ENCODE measurements around the gene ATXN1.
"Not testable (repeated sequence)": the region's sequence is repeated elsewhere in the genome, so short reads cannot be mapped to it uniquely, and the experiment has no call there.

The ATXN1 gene

DNA sequence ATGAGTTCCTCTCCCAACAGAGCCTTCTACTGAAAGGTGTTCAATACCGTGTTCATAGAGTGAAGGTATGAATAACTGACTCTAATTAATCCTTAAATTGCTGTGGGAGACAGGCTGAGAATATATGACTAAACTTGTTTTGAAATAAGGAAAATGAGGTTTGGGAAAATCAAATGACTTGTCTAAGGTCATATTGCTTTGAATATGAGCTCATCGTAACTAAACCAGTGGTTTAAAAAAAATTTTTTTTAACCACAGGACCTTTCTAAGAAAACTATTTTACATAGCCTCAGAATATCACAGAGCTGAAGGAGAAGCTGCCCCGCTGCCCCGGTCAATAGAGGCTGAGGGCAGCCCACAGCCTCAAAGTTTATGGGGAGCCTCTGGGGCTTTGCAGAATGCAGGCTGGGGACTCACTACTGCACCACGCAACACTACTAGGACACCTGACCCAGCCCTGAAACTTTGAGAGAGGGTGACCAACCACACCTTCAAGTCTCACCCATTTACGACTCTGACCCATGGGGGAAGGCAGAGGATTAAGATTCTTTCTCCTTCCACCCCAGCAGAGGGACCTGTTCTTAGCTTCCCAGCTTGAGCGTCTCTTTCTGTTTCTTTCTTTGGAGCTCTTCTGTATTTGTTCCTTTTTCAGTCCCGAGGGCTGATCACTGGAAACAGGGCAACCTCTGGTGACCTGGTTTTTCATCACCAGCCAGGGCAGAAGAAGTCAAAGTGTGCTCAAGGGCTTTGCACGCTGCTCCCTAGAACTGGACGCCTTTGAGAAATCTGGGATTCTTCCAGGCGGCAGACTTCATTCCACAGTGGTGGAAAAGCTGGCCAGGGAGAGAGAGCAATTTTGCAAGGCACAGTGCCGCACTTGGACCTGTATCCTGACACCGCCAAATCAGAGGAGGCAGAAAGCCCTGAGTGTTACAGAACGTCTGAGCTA lies 220.2 kb downstream of the ATXN1 start:
- TF ChIP-seq, protein P1, sequence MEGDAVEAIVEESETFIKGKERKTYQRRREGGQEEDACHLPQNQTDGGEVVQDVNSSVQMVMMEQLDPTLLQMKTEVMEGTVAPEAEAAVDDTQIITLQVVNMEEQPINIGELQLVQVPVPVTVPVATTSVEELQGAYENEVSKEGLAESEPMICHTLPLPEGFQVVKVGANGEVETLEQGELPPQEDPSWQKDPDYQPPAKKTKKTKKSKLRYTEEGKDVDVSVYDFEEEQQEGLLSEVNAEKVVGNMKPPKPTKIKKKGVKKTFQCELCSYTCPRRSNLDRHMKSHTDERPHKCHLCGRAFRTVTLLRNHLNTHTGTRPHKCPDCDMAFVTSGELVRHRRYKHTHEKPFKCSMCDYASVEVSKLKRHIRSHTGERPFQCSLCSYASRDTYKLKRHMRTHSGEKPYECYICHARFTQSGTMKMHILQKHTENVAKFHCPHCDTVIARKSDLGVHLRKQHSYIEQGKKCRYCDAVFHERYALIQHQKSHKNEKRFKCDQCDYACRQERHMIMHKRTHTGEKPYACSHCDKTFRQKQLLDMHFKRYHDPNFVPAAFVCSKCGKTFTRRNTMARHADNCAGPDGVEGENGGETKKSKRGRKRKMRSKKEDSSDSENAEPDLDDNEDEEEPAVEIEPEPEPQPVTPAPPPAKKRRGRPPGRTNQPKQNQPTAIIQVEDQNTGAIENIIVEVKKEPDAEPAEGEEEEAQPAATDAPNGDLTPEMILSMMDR (IDR thresholded peaks at IDR 0.05; ENCODE audit: control insufficient read depth, insufficient read depth, low read depth, low read length, missing control alignments), result peak; percentile 4
- no peak for DNase-seq (ENCODE audit: low read depth)
- H3K4me3 ChIP-seq (ENCODE audit: control insufficient read depth, low read depth, low read length), result no peak overlapping the region

DNA sequence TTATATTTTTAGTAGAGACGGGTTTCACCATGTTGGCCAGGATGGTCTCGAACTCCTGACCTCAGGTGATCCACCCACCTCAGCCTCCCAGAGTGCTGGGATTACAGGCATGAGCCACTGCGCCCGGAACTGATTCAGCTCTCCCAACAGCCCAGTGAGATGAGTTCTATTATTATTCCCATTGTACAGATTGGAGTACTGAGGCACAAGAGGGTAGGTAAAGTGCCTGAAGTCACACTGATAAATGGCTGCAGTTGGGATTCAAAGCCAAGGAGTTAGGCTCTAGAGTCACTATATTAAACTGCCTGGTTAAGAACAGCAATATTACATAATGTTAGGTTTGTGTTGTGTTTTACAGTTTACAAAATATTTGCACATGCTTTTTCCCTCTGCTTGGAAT lies 220.9 kb downstream of the ATXN1 start:
- not testable (repeated sequence) for H3K4me3 ChIP-seq (ENCODE audit: control insufficient read depth, low read depth, low read length); DNase-seq (ENCODE audit: low read depth)

DNA sequence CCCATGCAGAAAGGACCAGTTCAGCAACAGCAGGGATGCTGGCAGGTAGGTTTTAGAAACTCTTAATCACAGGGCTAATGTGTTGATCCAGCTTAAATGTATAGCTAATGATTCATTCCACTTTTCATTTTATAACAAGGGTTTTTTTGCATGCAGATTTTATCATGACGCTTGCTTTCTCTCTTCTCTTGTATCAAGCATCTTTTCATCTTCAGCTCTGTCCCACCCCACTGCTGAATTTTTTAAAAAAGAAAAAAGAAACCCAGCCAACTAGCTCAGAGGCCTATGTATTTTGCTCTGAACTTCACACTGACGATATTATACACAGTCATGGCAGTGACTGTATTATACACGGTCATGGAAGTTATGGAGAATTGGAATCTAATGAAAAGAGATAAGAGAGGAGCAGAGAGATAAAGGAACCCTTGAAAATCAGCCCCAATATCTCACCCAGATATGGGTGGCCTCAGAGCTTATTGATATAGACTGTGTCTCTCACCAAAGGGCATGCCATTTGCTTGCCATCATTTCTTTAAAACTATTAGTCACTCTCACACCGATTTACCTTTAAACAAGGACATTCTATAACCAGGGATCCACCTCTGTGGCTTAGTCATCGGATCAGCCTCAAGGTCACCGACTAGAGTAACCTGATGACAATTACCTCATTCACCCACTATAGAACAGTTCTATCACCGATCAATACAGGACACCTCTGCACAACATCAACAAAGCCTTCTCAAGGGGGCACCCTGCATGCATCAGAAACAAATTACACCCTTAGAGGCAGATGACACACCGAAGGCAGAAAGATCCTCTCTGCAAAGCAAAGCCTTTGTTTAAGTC lies 222.0 kb downstream of the ATXN1 start:
- H3K4me3 ChIP-seq (ENCODE audit: control insufficient read depth, low read depth, low read length), result no peak overlapping the region
- TF ChIP-seq, protein P1 (IDR thresholded peaks at IDR 0.05; ENCODE audit: control insufficient read depth, insufficient read depth, low read depth, low read length, missing control alignments), result no peak
- no peak for DNase-seq (ENCODE audit: low read depth)

DNA sequence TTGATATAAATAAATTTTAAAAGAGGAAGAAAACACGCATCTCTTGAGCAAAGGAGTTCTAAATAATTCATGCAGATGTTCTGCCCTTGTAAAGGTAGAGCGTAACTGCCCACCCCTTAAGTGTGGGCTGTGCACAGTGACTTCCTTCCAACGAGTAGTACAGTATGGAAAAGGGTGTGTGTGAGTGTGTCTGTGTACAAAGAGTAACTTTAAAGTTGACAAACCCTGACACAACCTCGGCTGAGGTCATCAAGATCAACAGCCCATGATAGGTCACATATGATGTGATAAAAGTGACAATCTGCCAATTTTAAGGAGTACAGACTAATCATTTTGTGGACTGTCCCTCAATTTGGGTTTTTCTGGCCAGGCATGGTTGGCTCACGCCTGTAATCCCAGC lies 225.7 kb downstream of the ATXN1 start:
- no peak for DNase-seq (ENCODE audit: low read depth)
- TF ChIP-seq, protein P1 (IDR thresholded peaks at IDR 0.05; ENCODE audit: control insufficient read depth, insufficient read depth, low read depth, low read length, missing control alignments), result no peak
- no peak overlapping the region for H3K4me3 ChIP-seq (ENCODE audit: control insufficient read depth, low read depth, low read length)

DNA sequence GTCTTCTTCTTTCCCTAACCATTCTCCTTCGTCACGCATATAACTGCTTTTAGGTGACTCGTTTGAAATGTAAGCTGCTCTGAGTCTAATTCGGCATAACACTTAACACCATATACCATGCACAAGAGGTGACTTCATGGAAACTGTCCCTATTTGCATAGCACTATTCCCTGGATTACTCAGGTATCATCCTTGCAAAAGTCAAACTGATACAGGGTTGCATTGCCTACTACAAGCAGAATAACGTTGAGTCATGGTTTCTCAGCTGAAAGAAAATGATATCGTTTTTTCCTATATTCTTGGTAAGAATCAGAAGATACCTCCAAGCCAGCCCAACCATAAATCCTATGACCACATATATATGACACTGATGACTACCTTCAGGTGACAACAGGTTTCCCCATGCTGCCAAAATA lies 227.5 kb downstream of the ATXN1 start:
- no peak overlapping the region for H3K4me3 ChIP-seq (ENCODE audit: control insufficient read depth, low read depth, low read length)
- no peak for DNase-seq (ENCODE audit: low read depth)
- TF ChIP-seq, protein P1 (IDR thresholded peaks at IDR 0.05; ENCODE audit: control insufficient read depth, insufficient read depth, low read depth, low read length, missing control alignments), result no peak

DNA sequence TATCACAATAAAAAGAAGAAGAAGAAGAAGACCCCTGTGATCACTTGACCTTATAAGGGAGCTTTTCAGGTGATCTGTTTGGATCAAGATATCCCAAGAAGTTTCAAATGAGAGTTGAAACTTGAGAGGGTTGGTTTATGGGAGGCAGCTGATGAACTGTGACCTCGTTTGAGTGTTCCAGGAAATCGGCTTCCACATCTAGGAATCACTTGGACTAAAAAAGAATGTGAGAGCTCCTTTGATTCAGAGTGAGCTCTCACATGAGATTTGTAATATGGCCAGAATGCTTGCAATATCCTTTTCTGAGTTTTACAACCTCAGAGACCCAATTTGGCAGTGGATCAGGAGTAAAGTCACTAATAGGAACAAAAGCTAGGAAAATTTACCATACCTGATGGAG lies 228.1 kb downstream of the ATXN1 start:
- TF ChIP-seq, protein P1 (IDR thresholded peaks at IDR 0.05; ENCODE audit: control insufficient read depth, insufficient read depth, low read depth, low read length, missing control alignments), result no peak
- H3K4me3 ChIP-seq (ENCODE audit: control insufficient read depth, low read depth, low read length), result no peak overlapping the region
- DNase-seq (ENCODE audit: low read depth), result no peak

DNA sequence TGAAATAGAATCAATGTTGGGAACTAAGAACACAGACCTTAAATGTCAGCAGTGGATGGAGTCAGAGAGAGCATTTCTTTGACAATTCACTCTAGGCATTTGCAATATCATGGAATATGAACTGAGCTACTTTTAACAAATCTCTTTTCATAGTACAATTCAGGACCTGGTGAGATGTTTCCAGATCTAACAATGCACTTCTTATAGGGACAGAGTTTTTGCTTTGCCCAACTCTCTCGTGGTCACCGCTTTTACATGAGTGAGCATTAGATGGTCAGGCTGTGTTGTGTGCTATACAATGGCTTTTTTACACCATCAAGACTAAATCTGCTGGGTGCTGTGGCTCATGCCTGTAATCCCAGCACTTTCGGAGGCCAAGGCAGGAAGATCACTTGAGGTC lies 233.6 kb downstream of the ATXN1 start:
- DNase-seq (ENCODE audit: low read depth), result no peak
- H3K4me3 ChIP-seq (ENCODE audit: control insufficient read depth, low read depth, low read length), result no peak overlapping the region
- TF ChIP-seq, protein P1 (IDR thresholded peaks at IDR 0.05; ENCODE audit: control insufficient read depth, insufficient read depth, low read depth, low read length, missing control alignments), result no peak

Measured in AG09309 (cell line).